Panc1 (cell line): ENCODE data around the gene EHBP1L1. TPM values are rescaled to one million over a fixed set of nuclear protein-coding genes. Genes with fewer than 3 reads are reported as not detected.

Experiments
- ATAC-seq: fragments of 200-7000 bp; cut with Tn5 transposase; 2 replicates; pipeline ENCODE4 v1.9.1; 2020; ENCODE audit warnings: mild to moderate bottlenecking, moderate library complexity
- BruUV-seq: library from RNA; stranded (reverse); fragments of 400-500 nt; replicated peaks from 2 replicates; lab custom pipeline; 2021; lab: Mats Ljungman, UMichigan
- CTCF ChIA-PET: fragments of 300-600 bp; sonication (Branson Sonifier 250); formaldehyde crosslinking; loops from one replicate; lab custom pipeline; 2022; ENCODE audit warnings: antibody characterized with exemption; lab: Charles Lee
- POLR2A ChIA-PET: fragments of 300-600 bp; sonication (Branson Sonifier 250); formaldehyde crosslinking; loops from one replicate; lab custom pipeline; 2022; ENCODE audit warnings: antibody characterized with exemption; lab: Charles Lee
- DNase-seq: peaks from one replicate; pipeline ENCODE4 v3.0.0-alpha.2; 2010; ENCODE audit warnings: low read depth, low spot score
- H3K27ac ChIP-seq: 2 replicates; pipeline ENCODE4 v1.5.1; 2011; ENCODE audit warnings: mild to moderate bottlenecking, low read length, inconsistent platforms
- H3K27me3 ChIP-seq: fragments of 200-500 bp; sonication (Bioruptor generic); 2 replicates; pipeline ENCODE4 v1.6.0; 2014; ENCODE audit warnings: low read length, inconsistent platforms; ENCODE audit not compliant: control insufficient read depth, insufficient read depth
- H3K36me3 ChIP-seq: fragments of 200-500 bp; sonication (Bioruptor generic); 2 replicates; pipeline ENCODE4 v1.5.1; 2014; ENCODE audit warnings: inconsistent platforms, mild to moderate bottlenecking, low read length, moderate library complexity; ENCODE audit not compliant: control insufficient read depth, insufficient read depth
- H3K4me1 ChIP-seq: 2 replicates; pipeline ENCODE4 v1.5.1; 2011; ENCODE audit warnings: inconsistent platforms, mild to moderate bottlenecking, low read length, moderate library complexity; ENCODE audit not compliant: control insufficient read depth, insufficient read depth
- H3K4me3 ChIP-seq, 2 experiments: 2 replicates each; pipeline ENCODE4 v1.5.1; 2011 to 2012; ENCODE audit warnings: low read depth in 2 of 2, low read length in 2 of 2, mild to moderate bottlenecking in 2 of 2, inconsistent platforms in 1 of 2, moderate library complexity in 1 of 2
- H3K9me3 ChIP-seq: fragments of 200-500 bp; sonication (Bioruptor generic); 2 replicates; pipeline ENCODE4 v1.5.1; 2014; ENCODE audit warnings: low read depth, mild to moderate bottlenecking, inconsistent platforms, low read length, moderate library complexity; ENCODE audit not compliant: control insufficient read depth, insufficient read depth
- CTCF ChIP-seq: fragments of 450-650 bp; IDR thresholded peaks from 2 replicates; pipeline ENCODE4 v1.5.1; 2017; ENCODE audit warnings: mild to moderate bottlenecking
- POLR2AphosphoS5 ChIP-seq: IDR thresholded peaks from 2 replicates; pipeline ENCODE4 v1.6.1; 2012; ENCODE audit warnings: mild to moderate bottlenecking, low read depth, low read length, moderate library complexity
- SIN3A ChIP-seq: IDR thresholded peaks from 2 replicates; pipeline ENCODE4 v1.6.1; 2012; ENCODE audit warnings: low read depth, mild to moderate bottlenecking, low read length, moderate library complexity, borderline replicate concordance; ENCODE audit not compliant: insufficient read depth
- TCF7L2 ChIP-seq: IDR thresholded peaks from 2 replicates; pipeline ENCODE4 v1.6.1; 2011; ENCODE audit warnings: mild to moderate bottlenecking, low read depth, low read length, inconsistent platforms
- in situ Hi-C: cut with HindIII; loops from 2 replicates; pipeline ENCODE4 v1.10.0; 2016; ENCODE audit warnings: low sequenced_read_pairs, low pct_unique_long_range_greater_than_20kb
- intact Hi-C: fragments of 100-400 bp; cut with micrococcal nuclease; formaldehyde crosslinking; loops from one replicate; pipeline ENCODE4 v1.10.0; 2022; ENCODE audit not compliant: unreplicated experiment
- total RNA-seq: library from RNA; stranded (reverse); gene quantifications from one replicate; pipeline ENCODE4 v1.2.1, GENCODE V29; 2021; ENCODE audit not compliant: unreplicated experiment
- TF ChIP-seq, protein P1 (sequence below), 2 experiments: IDR thresholded peaks; 2 replicates each; pipeline ENCODE4 v1.6.1; 2011 to 2012; ENCODE audit warnings: low read depth in 2 of 2, control low read depth in 1 of 2, low read length in 1 of 2, mild to moderate bottlenecking in 1 of 2, moderate library complexity in 1 of 2; ENCODE audit not compliant: insufficient read depth in 1 of 2

EHBP1L1 gene
- total RNA-seq, 1 experiment from 2014 or later = 108 TPM

DNA sequence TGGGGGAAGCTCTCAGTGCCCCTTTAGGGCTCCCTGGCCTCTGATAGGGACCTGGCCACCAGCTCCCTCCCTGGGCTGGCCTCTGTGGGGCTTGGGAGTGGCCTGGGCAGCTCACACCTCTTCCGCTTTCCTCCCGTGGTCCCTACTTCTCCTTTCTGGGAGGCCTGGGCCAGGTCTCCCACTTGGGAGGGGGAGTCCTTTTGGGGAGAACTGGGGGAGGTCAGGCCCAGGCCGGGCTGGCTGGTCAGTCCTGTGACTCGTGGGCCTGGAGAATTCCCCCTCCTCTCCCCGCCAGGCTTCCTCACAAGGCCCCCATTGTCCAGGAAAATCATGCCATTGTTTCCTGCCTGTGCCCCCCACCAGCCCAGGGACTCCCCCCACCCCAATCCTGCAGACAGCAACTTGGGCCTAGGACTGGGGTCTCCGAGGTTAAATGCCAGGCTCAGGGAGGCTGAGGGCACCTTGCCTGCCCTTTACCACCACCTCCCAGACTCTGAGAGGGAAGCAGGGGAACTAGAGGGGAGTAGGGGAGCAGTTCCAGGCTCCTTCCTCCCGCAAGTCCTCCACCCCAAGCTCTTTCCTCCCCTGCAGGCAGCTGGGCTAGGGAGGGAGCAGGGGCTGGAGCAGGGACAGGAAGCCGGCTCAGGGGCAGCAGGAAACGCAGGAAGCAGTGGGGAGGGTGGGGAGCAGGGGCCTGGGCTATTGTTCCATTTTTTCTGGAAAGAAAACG, 35.3 kb downstream of the EHBP1L1 start:
- ChIA-PET CTCF (interaction anchor here (0.6 kb wide), 1 partner anchor 1226 kb away, joined by 3 read pairs; no protein-coding TSS in a partner anchor), POLR2A (interaction anchor here (0.6 kb wide), 2 partner anchors 18 to 106 kb away, joined by 5 read pairs; no protein-coding TSS in a partner anchor)
- ATAC-seq (no peak), DNase-seq (no peak)
- TF ChIP-seq TCF7L2 (no peak), CTCF (no peak), SIN3A (no peak), POLR2AphosphoS5 (no peak)
- TF ChIP-seq, protein P1, sequence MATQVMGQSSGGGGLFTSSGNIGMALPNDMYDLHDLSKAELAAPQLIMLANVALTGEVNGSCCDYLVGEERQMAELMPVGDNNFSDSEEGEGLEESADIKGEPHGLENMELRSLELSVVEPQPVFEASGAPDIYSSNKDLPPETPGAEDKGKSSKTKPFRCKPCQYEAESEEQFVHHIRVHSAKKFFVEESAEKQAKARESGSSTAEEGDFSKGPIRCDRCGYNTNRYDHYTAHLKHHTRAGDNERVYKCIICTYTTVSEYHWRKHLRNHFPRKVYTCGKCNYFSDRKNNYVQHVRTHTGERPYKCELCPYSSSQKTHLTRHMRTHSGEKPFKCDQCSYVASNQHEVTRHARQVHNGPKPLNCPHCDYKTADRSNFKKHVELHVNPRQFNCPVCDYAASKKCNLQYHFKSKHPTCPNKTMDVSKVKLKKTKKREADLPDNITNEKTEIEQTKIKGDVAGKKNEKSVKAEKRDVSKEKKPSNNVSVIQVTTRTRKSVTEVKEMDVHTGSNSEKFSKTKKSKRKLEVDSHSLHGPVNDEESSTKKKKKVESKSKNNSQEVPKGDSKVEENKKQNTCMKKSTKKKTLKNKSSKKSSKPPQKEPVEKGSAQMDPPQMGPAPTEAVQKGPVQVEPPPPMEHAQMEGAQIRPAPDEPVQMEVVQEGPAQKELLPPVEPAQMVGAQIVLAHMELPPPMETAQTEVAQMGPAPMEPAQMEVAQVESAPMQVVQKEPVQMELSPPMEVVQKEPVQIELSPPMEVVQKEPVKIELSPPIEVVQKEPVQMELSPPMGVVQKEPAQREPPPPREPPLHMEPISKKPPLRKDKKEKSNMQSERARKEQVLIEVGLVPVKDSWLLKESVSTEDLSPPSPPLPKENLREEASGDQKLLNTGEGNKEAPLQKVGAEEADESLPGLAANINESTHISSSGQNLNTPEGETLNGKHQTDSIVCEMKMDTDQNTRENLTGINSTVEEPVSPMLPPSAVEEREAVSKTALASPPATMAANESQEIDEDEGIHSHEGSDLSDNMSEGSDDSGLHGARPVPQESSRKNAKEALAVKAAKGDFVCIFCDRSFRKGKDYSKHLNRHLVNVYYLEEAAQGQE (IDR thresholded peaks at IDR 0.05; ENCODE audit: insufficient read depth in 1 of 2, low read depth in 2 of 2, low read length in 1 of 2) = no peak
- Histone ChIP-seq H3K36me3 (peaks cover 4% of the 10 kb centered on the region; the same call in 1 of the 2 replicates), H3K27me3 (no peaks in the 10 kb centered on the region), H3K4me1 (peaks cover 33% of the 10 kb centered on the region), H3K27ac (peak overlapping the region; percentile 92; the same call in 1 of the 2 replicates), H3K4me3 (peak overlapping the region; percentile 60 to 95), H3K9me3 (no peaks in the 10 kb centered on the region)
- intact Hi-C loops (no loop called here), in situ Hi-C loops (no loop called here)
- no TSS peak for BruUV-seq

DNA sequence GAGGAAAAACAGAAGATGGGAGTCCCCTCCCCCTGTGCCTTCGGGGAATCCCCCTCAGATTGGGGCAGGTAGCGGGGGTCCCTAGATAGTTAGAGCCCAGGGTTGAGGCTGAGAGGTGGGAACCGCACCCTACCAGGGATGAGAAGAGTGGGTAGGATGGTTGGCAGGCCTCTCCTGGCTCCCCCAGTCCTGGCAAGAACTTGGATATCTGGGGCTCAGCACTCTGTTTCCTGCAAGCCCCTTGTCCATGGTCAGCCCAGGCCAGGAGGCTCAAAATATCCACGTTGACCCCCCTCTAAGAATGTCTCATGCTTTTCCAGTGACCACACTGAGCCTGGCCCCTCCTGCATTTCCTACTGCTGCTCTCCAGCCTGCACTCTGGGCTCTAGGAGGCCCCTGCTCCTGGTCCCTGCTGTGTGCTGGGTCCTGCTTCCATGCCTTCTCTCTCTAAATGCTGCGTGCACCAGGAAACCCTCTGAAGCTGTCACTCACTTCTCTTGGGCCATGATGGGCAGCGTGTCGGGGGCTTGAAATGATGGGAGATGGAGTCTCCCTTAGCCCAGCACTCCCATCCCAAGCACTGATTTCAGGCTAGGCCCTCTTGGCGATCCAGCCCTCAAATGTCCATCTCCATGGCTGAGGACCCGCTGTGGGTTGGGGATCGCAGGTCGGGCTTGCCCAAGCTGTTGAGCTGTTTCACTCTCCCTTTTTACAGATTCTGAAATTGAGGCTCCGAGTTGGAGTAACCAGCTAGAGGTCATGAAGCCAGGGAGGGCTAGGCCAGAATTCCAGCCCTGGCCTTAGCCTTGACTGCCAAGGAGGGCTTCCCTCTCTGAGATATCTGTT, 36.1 kb downstream of the EHBP1L1 start:
- ChIA-PET CTCF (no interaction called here), POLR2A (interaction anchor here (0.6 kb wide), 1 partner anchor 106 kb away, joined by 5 read pairs; no protein-coding TSS in a partner anchor)
- BruUV-seq = no TSS peak
- ATAC-seq = no peak
- Histone ChIP-seq H3K27me3 (no peaks in the 10 kb centered on the region), H3K4me1 (peaks cover 38% of the 10 kb centered on the region), H3K9me3 (no peaks in the 10 kb centered on the region), H3K36me3 (no peaks in the 10 kb centered on the region; the same call in 1 of the 2 replicates), H3K27ac (peak overlapping the region; percentile 92), H3K4me3 (peak overlapping the region; percentile 60 to 95)
- TF ChIP-seq CTCF (no peak), TCF7L2 (no peak), SIN3A (no peak), POLR2AphosphoS5 (no peak)
- TF ChIP-seq, protein P1 (IDR thresholded peaks at IDR 0.05; ENCODE audit: insufficient read depth in 1 of 2, low read depth in 2 of 2, low read length in 1 of 2) = no peak
- DNase-seq = no peak
- intact Hi-C loops (no loop called here), in situ Hi-C loops (no loop called here)
